ENCODE measurements around the gene SPECC1.

GRCh38 chr17:20008242-20009051 is 712 bp upstream of the SPECC1 start:
- TF ChIP-seq ZNF384 (IDR thresholded peaks at IDR 0.05; ENCODE audit: borderline replicate concordance, low read depth, low read length), result no peak
- TF ChIP-seq CTCF (IDR thresholded peaks at IDR 0.05 in 2 of 3, conservative IDR thresholded peaks at IDR 0.05 in 1 of 3; ENCODE audit: control insufficient read depth in 2 of 3, extremely low read depth in 1 of 3, insufficient read depth in 1 of 3, low read depth in 3 of 3, low read length in 3 of 3), result no peak
- TF ChIP-seq GABPA (IDR thresholded peaks at IDR 0.05; ENCODE audit: low read depth), result no peak
